NCI-H345 (cell line): ENCODE data around the gene OARD1.
A peak's percentile ranks its signal among the peaks of the same experiment; 100 is the strongest.
"Not testable (repeated sequence)": the region's sequence is repeated elsewhere in the genome, so short reads cannot be mapped to it uniquely, and the experiment has no call there.

Experiments
- DNase-seq: peaks from one replicate; lab custom pipeline; 2025; lab: John Stamatoyannopoulos, UW

OARD1 gene

GRCh38 chr6:41071923-41072835 lies at the start of gene OARD1:
Gene OARD1 (minus strand): TSS chr6:41072356. CDS start chr6:41071634, 722 bp downstream.
- peak; percentile 100 for DNase-seq

GRCh38 chr6:41120058-41120457 lies 47.9 kb upstream of the OARD1 start:
- no peak for DNase-seq

GRCh38 chr6:41119508-41119907 lies 47.4 kb upstream of the OARD1 start:
- no peak for DNase-seq

GRCh38 chr6:41115027-41115426 lies 42.9 kb upstream of the OARD1 start:
- DNase-seq = not testable (repeated sequence)

GRCh38 chr6:41111017-41111416 lies 38.9 kb upstream of the OARD1 start:
- DNase-seq = no peak

- DNase-seq = no peak
Observed at GRCh38 chr6:41103847-41104246, 31.7 kb upstream of the OARD1 start.

GRCh38 chr6:41100871-41101287 lies 28.7 kb upstream of the OARD1 start:
- DNase-seq = no peak

GRCh38 chr6:41098366-41098765 lies 26.2 kb upstream of the OARD1 start:
- no peak for DNase-seq

GRCh38 chr6:41097467-41098090 lies 25.4 kb upstream of the OARD1 start:
- DNase-seq = no peak

- DNase-seq = no peak
Observed at GRCh38 chr6:41093729-41094128, 21.6 kb upstream of the OARD1 start.

- peak; percentile 11 for DNase-seq
Observed at GRCh38 chr6:41092421-41093140, 20.4 kb upstream of the OARD1 start.

GRCh38 chr6:41090841-41091761 lies 18.9 kb upstream of the OARD1 start:
- DNase-seq = no peak

- no peak for DNase-seq
Observed at GRCh38 chr6:41088451-41088850, 16.3 kb upstream of the OARD1 start.

GRCh38 chr6:41085182-41085581 lies 13.0 kb upstream of the OARD1 start:
- DNase-seq = no peak

GRCh38 chr6:41083072-41083471 lies 10.9 kb upstream of the OARD1 start:
- no peak for DNase-seq

- no peak for DNase-seq
Observed at GRCh38 chr6:41080621-41081020, 8.5 kb upstream of the OARD1 start.

- no peak for DNase-seq
Observed at GRCh38 chr6:41079080-41079479, 6.9 kb upstream of the OARD1 start.

GRCh38 chr6:41078101-41078500 lies 5.9 kb upstream of the OARD1 start:
- no peak for DNase-seq

- DNase-seq = no peak
Observed at GRCh38 chr6:41077536-41077935, 5.4 kb upstream of the OARD1 start.

GRCh38 chr6:41075651-41076626 lies 3.8 kb upstream of the OARD1 start:
- no peak for DNase-seq
